ENCODE data around the gene CADM2.

The CADM2 gene

GRCh38 chr3:85790445-85791030 is 831.7 kb downstream of the CADM2 start:
- Histone ChIP-seq H3K4me1 (ENCODE audit: insufficient read depth, low read length) (peaks cover 8% of the 10 kb centered on the region; the same call in 1 of the 2 replicates), H3K27ac (ENCODE audit: low read length) (no peak overlapping the region), H3K36me3 (ENCODE audit: insufficient read depth, low read depth, low read length) (no peaks in the 10 kb centered on the region)

GRCh38 chr3:85796140-85796539 is 837.4 kb downstream of the CADM2 start:
- Histone ChIP-seq H3K27me3 (ENCODE audit: insufficient read depth, low read length) (no peaks in the 10 kb centered on the region), H3K36me3 (ENCODE audit: insufficient read depth, low read depth, low read length) (no peaks in the 10 kb centered on the region), H3K9ac (ENCODE audit: low read depth, low read length) (no peak overlapping the region), H3K9me3 (ENCODE audit: insufficient read depth, low read depth, low read length) (no peaks in the 10 kb centered on the region), H3K4me1 (ENCODE audit: insufficient read depth, low read length) (peaks cover 3% of the 10 kb centered on the region; the same call in 1 of the 2 replicates), H3K27ac (ENCODE audit: low read length) (no peak overlapping the region), H3K4me3 (ENCODE audit: low read length) (no peak overlapping the region)

More at GRCh38 chr3:85790445-85791030, 831.7 kb downstream of the CADM2 start:
- Histone ChIP-seq H3K9ac (ENCODE audit: low read depth, low read length) (no peak overlapping the region), H3K9me3 (ENCODE audit: insufficient read depth, low read depth, low read length) (no peaks in the 10 kb centered on the region), H3K27me3 (ENCODE audit: insufficient read depth, low read length) (no peaks in the 10 kb centered on the region), H3K4me3 (ENCODE audit: low read length) (no peak overlapping the region)

GRCh38 chr3:85800676-85801075 is 841.9 kb downstream of the CADM2 start:
- Histone ChIP-seq H3K4me3 (ENCODE audit: low read length) (no peak overlapping the region), H3K9me3 (ENCODE audit: insufficient read depth, low read depth, low read length) (no peaks in the 10 kb centered on the region), H3K27ac (ENCODE audit: low read length) (no peak overlapping the region), H3K4me1 (ENCODE audit: insufficient read depth, low read length) (no peaks in the 10 kb centered on the region), H3K36me3 (ENCODE audit: insufficient read depth, low read depth, low read length) (no peaks in the 10 kb centered on the region), H3K9ac (ENCODE audit: low read depth, low read length) (no peak overlapping the region), H3K27me3 (ENCODE audit: insufficient read depth, low read length) (no peaks in the 10 kb centered on the region)

- no peak overlapping the region for H3K27ac ChIP-seq (ENCODE audit: low read length)
- no peak overlapping the region for H3K9ac ChIP-seq (ENCODE audit: low read depth, low read length)
- no peaks in the 10 kb centered on the region for H3K36me3 ChIP-seq (ENCODE audit: insufficient read depth, low read depth, low read length)
Observed at GRCh38 chr3:85801955-85802354, 843.2 kb downstream of the CADM2 start.

GRCh38 chr3:85808755-85809154 is 850.0 kb downstream of the CADM2 start:
- H3K9me3 ChIP-seq (ENCODE audit: insufficient read depth, low read depth, low read length) = no peaks in the 10 kb centered on the region
- no peaks in the 10 kb centered on the region for H3K36me3 ChIP-seq (ENCODE audit: insufficient read depth, low read depth, low read length)
- H3K4me1 ChIP-seq (ENCODE audit: insufficient read depth, low read length) = no peaks in the 10 kb centered on the region
- no peak overlapping the region for H3K9ac ChIP-seq (ENCODE audit: low read depth, low read length)
- no peaks in the 10 kb centered on the region for H3K27me3 ChIP-seq (ENCODE audit: insufficient read depth, low read length)
- H3K27ac ChIP-seq (ENCODE audit: low read length) = no peak overlapping the region
- H3K4me3 ChIP-seq (ENCODE audit: low read length) = no peak overlapping the region

More at GRCh38 chr3:85801955-85802354, 843.2 kb downstream of the CADM2 start:
- no peaks in the 10 kb centered on the region for H3K27me3 ChIP-seq (ENCODE audit: insufficient read depth, low read length)
- no peaks in the 10 kb centered on the region for H3K9me3 ChIP-seq (ENCODE audit: insufficient read depth, low read depth, low read length)
- no peaks in the 10 kb centered on the region for H3K4me1 ChIP-seq (ENCODE audit: insufficient read depth, low read length)
- H3K4me3 ChIP-seq (ENCODE audit: low read length) = no peak overlapping the region

GRCh38 chr3:85821130-85821756 is 862.5 kb downstream of the CADM2 start:
- H3K36me3 ChIP-seq (ENCODE audit: insufficient read depth, low read depth, low read length) = no peaks in the 10 kb centered on the region
- no peaks in the 10 kb centered on the region for H3K9me3 ChIP-seq (ENCODE audit: insufficient read depth, low read depth, low read length)
- H3K27ac ChIP-seq (ENCODE audit: low read length) = no peak overlapping the region
- no peaks in the 10 kb centered on the region for H3K27me3 ChIP-seq (ENCODE audit: insufficient read depth, low read length)
- no peaks in the 10 kb centered on the region for H3K4me1 ChIP-seq (ENCODE audit: insufficient read depth, low read length)
- no peak overlapping the region for H3K9ac ChIP-seq (ENCODE audit: low read depth, low read length)
- no peak overlapping the region for H3K4me3 ChIP-seq (ENCODE audit: low read length)

GRCh38 chr3:85835857-85836440 is 877.2 kb downstream of the CADM2 start:
- no peaks in the 10 kb centered on the region for H3K27me3 ChIP-seq (ENCODE audit: insufficient read depth, low read length)
- H3K9me3 ChIP-seq (ENCODE audit: insufficient read depth, low read depth, low read length) = no peaks in the 10 kb centered on the region
- H3K4me3 ChIP-seq (ENCODE audit: low read length) = no peak overlapping the region
- no peaks in the 10 kb centered on the region for H3K36me3 ChIP-seq (ENCODE audit: insufficient read depth, low read depth, low read length)
- no peaks in the 10 kb centered on the region for H3K4me1 ChIP-seq (ENCODE audit: insufficient read depth, low read length)
- H3K9ac ChIP-seq (ENCODE audit: low read depth, low read length) = no peak overlapping the region
- H3K27ac ChIP-seq (ENCODE audit: low read length) = no peak overlapping the region

- Histone ChIP-seq H3K4me3 (ENCODE audit: low read length) (no peak overlapping the region), H3K27ac (ENCODE audit: low read length) (no peak overlapping the region), H3K9ac (ENCODE audit: low read depth, low read length) (no peak overlapping the region), H3K36me3 (ENCODE audit: insufficient read depth, low read depth, low read length) (no peaks in the 10 kb centered on the region), H3K4me1 (ENCODE audit: insufficient read depth, low read length) (no peaks in the 10 kb centered on the region), H3K9me3 (ENCODE audit: insufficient read depth, low read depth, low read length) (no peaks in the 10 kb centered on the region), H3K27me3 (ENCODE audit: insufficient read depth, low read length) (no peaks in the 10 kb centered on the region)
Observed at GRCh38 chr3:85837402-85837801, 878.6 kb downstream of the CADM2 start.

GRCh38 chr3:85838921-85839320 is 880.1 kb downstream of the CADM2 start:
- H3K27me3 ChIP-seq (ENCODE audit: insufficient read depth, low read length) = no peaks in the 10 kb centered on the region
- no peaks in the 10 kb centered on the region for H3K9me3 ChIP-seq (ENCODE audit: insufficient read depth, low read depth, low read length)
- no peak overlapping the region for H3K27ac ChIP-seq (ENCODE audit: low read length)
- H3K36me3 ChIP-seq (ENCODE audit: insufficient read depth, low read depth, low read length) = no peaks in the 10 kb centered on the region
- no peaks in the 10 kb centered on the region for H3K4me1 ChIP-seq (ENCODE audit: insufficient read depth, low read length)
- no peak overlapping the region for H3K9ac ChIP-seq (ENCODE audit: low read depth, low read length)
- H3K4me3 ChIP-seq (ENCODE audit: low read length) = no peak overlapping the region

GRCh38 chr3:85842081-85842480 is 883.3 kb downstream of the CADM2 start:
- Histone ChIP-seq H3K4me1 (ENCODE audit: insufficient read depth, low read length) (no peaks in the 10 kb centered on the region), H3K27me3 (ENCODE audit: insufficient read depth, low read length) (no peaks in the 10 kb centered on the region), H3K4me3 (ENCODE audit: low read length) (no peak overlapping the region), H3K9ac (ENCODE audit: low read depth, low read length) (no peak overlapping the region), H3K27ac (ENCODE audit: low read length) (no peak overlapping the region), H3K36me3 (ENCODE audit: insufficient read depth, low read depth, low read length) (no peaks in the 10 kb centered on the region), H3K9me3 (ENCODE audit: insufficient read depth, low read depth, low read length) (no peaks in the 10 kb centered on the region)

GRCh38 chr3:85846940-85847339 is 888.2 kb downstream of the CADM2 start:
- no peak overlapping the region for H3K4me3 ChIP-seq (ENCODE audit: low read length)
- no peaks in the 10 kb centered on the region for H3K4me1 ChIP-seq (ENCODE audit: insufficient read depth, low read length)
- no peaks in the 10 kb centered on the region for H3K36me3 ChIP-seq (ENCODE audit: insufficient read depth, low read depth, low read length)
- no peak overlapping the region for H3K9ac ChIP-seq (ENCODE audit: low read depth, low read length)
- no peaks in the 10 kb centered on the region for H3K27me3 ChIP-seq (ENCODE audit: insufficient read depth, low read length)
- H3K9me3 ChIP-seq (ENCODE audit: insufficient read depth, low read depth, low read length) = no peaks in the 10 kb centered on the region
- no peak overlapping the region for H3K27ac ChIP-seq (ENCODE audit: low read length)

- no peaks in the 10 kb centered on the region for H3K36me3 ChIP-seq (ENCODE audit: insufficient read depth, low read depth, low read length)
- no peaks in the 10 kb centered on the region for H3K27me3 ChIP-seq (ENCODE audit: insufficient read depth, low read length)
- no peaks in the 10 kb centered on the region for H3K4me1 ChIP-seq (ENCODE audit: insufficient read depth, low read length)
Observed at GRCh38 chr3:85851071-85851470, 892.3 kb downstream of the CADM2 start.

More at GRCh38 chr3:85851071-85851470, 892.3 kb downstream of the CADM2 start:
- H3K9me3 ChIP-seq (ENCODE audit: insufficient read depth, low read depth, low read length) = no peaks in the 10 kb centered on the region
- no peak overlapping the region for H3K9ac ChIP-seq (ENCODE audit: low read depth, low read length)
- H3K4me3 ChIP-seq (ENCODE audit: low read length) = no peak overlapping the region
- no peak overlapping the region for H3K27ac ChIP-seq (ENCODE audit: low read length)
